ENCODE measurements around the gene ADCY6. TPM values are rescaled to one million over a fixed set of nuclear protein-coding genes. Genes with fewer than 3 reads are reported as not detected.

ADCY6 gene
- total and polyA plus RNA-seq, 7 experiments from 2014 or later: 0.07 to 0.22 (median 0.08) TPM; not detected in 4

- Mint-ChIP-seq H3K27ac (no peak overlapping the region), H3K36me3 (no peaks in the 10 kb centered on the region), H3K4me3 (no peak overlapping the region), H3K27me3 (peaks cover 0 to 12% (median 3%) of the 10 kb centered on the region in 5 donors), H3K4me1 (peaks cover 0 to 10% (median 4%) of the 10 kb centered on the region in 7 donors), H3K9me3 (no peaks in the 10 kb centered on the region)
- DNase-seq (no peak), ATAC-seq (peak; percentile 36)
- Histone ChIP-seq H3K9me3 (ENCODE audit: control insufficient read depth in 2 of 3, low read length in 3 of 3) (no peaks in the 10 kb centered on the region), H3K36me3 (ENCODE audit: control insufficient read depth in 2 of 3, insufficient read depth in 3 of 3, low read length in 3 of 3) (no peaks in the 10 kb centered on the region), H3K27ac (ENCODE audit: low read depth, low read length) (no peak overlapping the region), H3K4me3 (ENCODE audit: low read length) (no peak overlapping the region), H3K4me1 (ENCODE audit: control insufficient read depth in 2 of 2, insufficient read depth in 2 of 2, low read length in 2 of 2) (no peaks in the 10 kb centered on the region), H3K27me3 (ENCODE audit: control insufficient read depth in 2 of 2, insufficient read depth in 2 of 2, low read length in 2 of 2) (no peaks in the 10 kb centered on the region)
- intact Hi-C loops (cut with micrococcal nuclease): loop anchor here (1.0 to 5.0 kb wide), 4 partner anchors 18 to 255 kb away; partner anchors contain the start of gene KANSL2 (in 1 of the 2)
- CTCF ChIA-PET: interaction anchor here (0.6 to 5.2 kb wide), 3 partner anchors 45 to 180 kb away, joined by 3 to 58 read pairs (median 4); no protein-coding TSS in a partner anchor
- POLR2A ChIA-PET: interaction anchor here (1.1 kb wide), 1 partner anchor 12 kb away, joined by 3 read pairs; no protein-coding TSS in a partner anchor
Measured at GRCh38 chr12:48796976-48797375, 8.1 kb upstream of the ADCY6 start.

- no peaks in the 10 kb centered on the region for H3K4me1 ChIP-seq (ENCODE audit: control insufficient read depth in 2 of 2, insufficient read depth in 2 of 2, low read length in 2 of 2)
- intact Hi-C loops (cut with micrococcal nuclease): loop anchor here (1.0 to 5.0 kb wide), 4 partner anchors 19 to 254 kb away; partner anchors contain the start of gene KANSL2 (in 1 of the 2)
- H3K27ac ChIP-seq (ENCODE audit: low read depth, low read length): no peak overlapping the region
- Mint-ChIP-seq H3K27ac (peak overlapping the region in 1 of 9 donors; percentile 52), H3K27me3 (peaks cover 0 to 16% (median 3%) of the 10 kb centered on the region in 5 donors), H3K36me3 (no peaks in the 10 kb centered on the region), H3K4me1 (peaks cover 0 to 10% (median 4%) of the 10 kb centered on the region in 7 donors), H3K4me3 (no peak overlapping the region), H3K9me3 (no peaks in the 10 kb centered on the region)
- no peaks in the 10 kb centered on the region for H3K36me3 ChIP-seq (ENCODE audit: control insufficient read depth in 2 of 3, insufficient read depth in 3 of 3, low read length in 3 of 3)
- ATAC-seq (peak; percentile 89), DNase-seq (peak in 8 of 9 donors; percentile 14 to 62 (median 48))
- no peak overlapping the region for H3K4me3 ChIP-seq (ENCODE audit: low read length)
- H3K9me3 ChIP-seq (ENCODE audit: control insufficient read depth in 2 of 3, low read length in 3 of 3): no peaks in the 10 kb centered on the region
- no peaks in the 10 kb centered on the region for H3K27me3 ChIP-seq (ENCODE audit: control insufficient read depth in 2 of 2, insufficient read depth in 2 of 2, low read length in 2 of 2)
- CTCF ChIA-PET: interaction anchor here (0.5 to 5.2 kb wide), 9 partner anchors 12 to 1764 kb away, joined by 3 to 58 read pairs (median 3); partner anchors contain the start of gene RND1
- POLR2A ChIA-PET: interaction anchor here (1.0 to 1.1 kb wide), 2 partner anchors 11 to 20 kb away, joined by 3 read pairs; no protein-coding TSS in a partner anchor
Measured at GRCh38 chr12:48795550-48796455, 6.9 kb upstream of the ADCY6 start.

GRCh38 chr12:48794870-48795269 is 6.0 kb upstream of the ADCY6 start:
- Histone ChIP-seq H3K4me1 (ENCODE audit: control insufficient read depth in 2 of 2, insufficient read depth in 2 of 2, low read length in 2 of 2) (no peaks in the 10 kb centered on the region), H3K27ac (ENCODE audit: low read depth, low read length) (no peak overlapping the region), H3K27me3 (ENCODE audit: control insufficient read depth in 2 of 2, insufficient read depth in 2 of 2, low read length in 2 of 2) (peaks cover 1 to 5% of the 10 kb centered on the region in 2 donors), H3K4me3 (ENCODE audit: low read length) (no peak overlapping the region), H3K36me3 (ENCODE audit: control insufficient read depth in 2 of 3, insufficient read depth in 3 of 3, low read length in 3 of 3) (no peaks in the 10 kb centered on the region), H3K9me3 (ENCODE audit: control insufficient read depth in 2 of 3, low read length in 3 of 3) (no peaks in the 10 kb centered on the region)
- intact Hi-C loops (cut with micrococcal nuclease): loop anchor here (1.0 to 5.0 kb wide), 3 partner anchors 42 to 253 kb away; partner anchors contain the start of gene KANSL2 (in 1 of the 2)
- ChIA-PET POLR2A (interaction anchor here (1.0 kb wide), 1 partner anchor 20 kb away, joined by 3 read pairs; no protein-coding TSS in a partner anchor), CTCF (interaction anchor here (0.5 to 5.2 kb wide), 11 partner anchors 12 to 1763 kb away, joined by 3 to 58 read pairs (median 4); partner anchors contain the start of gene RND1)
- no peak overlapping the region for H3K27ac Mint-ChIP-seq
- DNase-seq (no peak), ATAC-seq (no peak)
- H3K4me3 Mint-ChIP-seq: no peak overlapping the region
- H3K4me1 Mint-ChIP-seq: peaks cover 0 to 13% (median 4%) of the 10 kb centered on the region in 7 donors
- H3K9me3 Mint-ChIP-seq: no peaks in the 10 kb centered on the region
- H3K27me3 Mint-ChIP-seq: peaks cover 7 to 24% (median 12%) of the 10 kb centered on the region in 5 donors
- no peaks in the 10 kb centered on the region for H3K36me3 Mint-ChIP-seq

GRCh38 chr12:48793696-48794095 is 4.8 kb upstream of the ADCY6 start:
- Mint-ChIP-seq H3K4me1 (peaks cover under 1 to 13% (median 9%) of the 10 kb centered on the region in 7 donors), H3K27me3 (peaks cover 12 to 35% (median 15%) of the 10 kb centered on the region in 5 donors), H3K36me3 (no peaks in the 10 kb centered on the region), H3K4me3 (no peak overlapping the region), H3K27ac (no peak overlapping the region), H3K9me3 (no peaks in the 10 kb centered on the region)
- Histone ChIP-seq H3K27me3 (ENCODE audit: control insufficient read depth in 2 of 2, insufficient read depth in 2 of 2, low read length in 2 of 2) (peaks cover 3 to 9% of the 10 kb centered on the region in 2 donors), H3K36me3 (ENCODE audit: control insufficient read depth in 2 of 3, insufficient read depth in 3 of 3, low read length in 3 of 3) (no peaks in the 10 kb centered on the region), H3K27ac (ENCODE audit: low read depth, low read length) (no peak overlapping the region), H3K4me1 (ENCODE audit: control insufficient read depth in 2 of 2, insufficient read depth in 2 of 2, low read length in 2 of 2) (no peaks in the 10 kb centered on the region), H3K4me3 (ENCODE audit: low read length) (no peak overlapping the region), H3K9me3 (ENCODE audit: control insufficient read depth in 2 of 3, low read length in 3 of 3) (no peaks in the 10 kb centered on the region)
- no peak for ATAC-seq
- no peak for DNase-seq
- POLR2A ChIA-PET: no interaction called here
- CTCF ChIA-PET: interaction anchor here (1.5 to 5.2 kb wide), 4 partner anchors 11 to 42 kb away, joined by 3 to 58 read pairs (median 8); no protein-coding TSS in a partner anchor
- intact Hi-C loops (cut with micrococcal nuclease): no loop called here

- no peaks in the 10 kb centered on the region for H3K4me1 ChIP-seq (ENCODE audit: control insufficient read depth in 2 of 2, insufficient read depth in 2 of 2, low read length in 2 of 2)
- no peaks in the 10 kb centered on the region for H3K9me3 ChIP-seq (ENCODE audit: control insufficient read depth in 2 of 3, low read length in 3 of 3)
- H3K27ac ChIP-seq (ENCODE audit: low read depth, low read length): no peak overlapping the region
- H3K36me3 ChIP-seq (ENCODE audit: control insufficient read depth in 2 of 3, insufficient read depth in 3 of 3, low read length in 3 of 3): no peaks in the 10 kb centered on the region
- H3K4me3 ChIP-seq (ENCODE audit: low read length): no peak overlapping the region
- peaks cover 12 to 15% of the 10 kb centered on the region in 2 donors for H3K27me3 ChIP-seq (ENCODE audit: control insufficient read depth in 2 of 2, insufficient read depth in 2 of 2, low read length in 2 of 2)
- Mint-ChIP-seq H3K4me1 (peaks cover 5 to 14% (median 10%) of the 10 kb centered on the region in 7 donors), H3K27me3 (peaks cover 42 to 64% (median 49%) of the 10 kb centered on the region in 5 donors), H3K9me3 (no peaks in the 10 kb centered on the region), H3K4me3 (peak overlapping the region in 9 of 10 donors; percentile 17 to 79 (median 62)), H3K27ac (no peak overlapping the region), H3K36me3 (no peaks in the 10 kb centered on the region)
- ATAC-seq (no peak), DNase-seq (no peak)
- ChIA-PET POLR2A (no interaction called here), CTCF (interaction anchor here (1.0 kb wide), 2 partner anchors 35 to 101 kb away, joined by 3 read pairs; no protein-coding TSS in a partner anchor)
- intact Hi-C loops (cut with micrococcal nuclease): loop anchor here in 1 of 2 donors (2.0 kb wide), 1 partner anchor 25 kb away; no protein-coding TSS in a partner anchor
Measured at GRCh38 chr12:48789858-48790326, 1.0 kb upstream of the ADCY6 start.

- Histone ChIP-seq H3K27ac (ENCODE audit: low read depth, low read length) (no peak overlapping the region), H3K9me3 (ENCODE audit: control insufficient read depth in 2 of 3, low read length in 3 of 3) (no peaks in the 10 kb centered on the region), H3K36me3 (ENCODE audit: control insufficient read depth in 2 of 3, insufficient read depth in 3 of 3, low read length in 3 of 3) (no peaks in the 10 kb centered on the region), H3K4me3 (ENCODE audit: low read length) (no peak overlapping the region), H3K27me3 (ENCODE audit: control insufficient read depth in 2 of 2, insufficient read depth in 2 of 2, low read length in 2 of 2) (peaks cover 12 to 15% of the 10 kb centered on the region in 2 donors), H3K4me1 (ENCODE audit: control insufficient read depth in 2 of 2, insufficient read depth in 2 of 2, low read length in 2 of 2) (no peaks in the 10 kb centered on the region)
- intact Hi-C loops (cut with micrococcal nuclease): loop anchor here in 1 of 2 donors (2.0 kb wide), 1 partner anchor 24 kb away; no protein-coding TSS in a partner anchor
- DNase-seq: no peak
- H3K36me3 Mint-ChIP-seq: no peaks in the 10 kb centered on the region
- H3K4me1 Mint-ChIP-seq: peaks cover 5 to 14% (median 10%) of the 10 kb centered on the region in 7 donors
- H3K27ac Mint-ChIP-seq: no peak overlapping the region
- H3K9me3 Mint-ChIP-seq: no peaks in the 10 kb centered on the region
- peak; percentile 14 for ATAC-seq
- ChIA-PET CTCF (no interaction called here), POLR2A (no interaction called here)
- peaks cover 44 to 65% (median 53%) of the 10 kb centered on the region in 5 donors for H3K27me3 Mint-ChIP-seq
- peak overlapping the region; percentile 59 to 86 (median 66) for H3K4me3 Mint-ChIP-seq
Measured at GRCh38 chr12:48788524-48788853, 400 bp downstream of the ADCY6 start.
